ENCODE results near the gene PRKCA. TPM values are rescaled to one million over a fixed set of nuclear protein-coding genes. Genes with fewer than 3 reads are reported as not detected.

The PRKCA gene
- total and polyA plus RNA-seq, 2 experiments from 2014 or later: 6.4 to 35.4 TPM

DNA sequence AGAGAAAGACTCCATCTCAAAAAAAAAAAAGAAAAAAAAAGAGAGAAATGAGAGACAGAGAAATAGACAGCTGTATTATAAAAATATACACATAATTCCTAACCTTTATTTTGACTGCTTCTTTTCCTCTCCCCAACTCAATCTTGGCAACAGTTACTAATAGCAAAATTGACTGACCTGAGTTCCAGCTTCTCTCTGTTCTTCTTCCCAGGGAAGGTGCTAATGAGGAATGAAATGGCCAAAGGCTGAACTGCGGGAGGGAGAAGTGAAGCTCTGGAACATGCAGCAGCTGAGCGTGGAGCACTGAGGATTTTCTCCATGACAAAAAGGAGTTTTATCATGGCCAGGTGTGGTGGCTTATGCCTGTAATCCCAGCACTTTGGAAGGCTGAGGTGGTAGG, 25.2 kb upstream of the PRKCA start:
- Mint-ChIP-seq H3K4me3 (no peak overlapping the region), H3K27me3 (ENCODE audit: insufficient read depth, low read depth, poor library complexity) (peaks cover 7% of the 10 kb centered on the region), H3K36me3 (ENCODE audit: low read depth) (no peaks in the 10 kb centered on the region), H3K4me1 (no peaks in the 10 kb centered on the region), H3K9me3 (no peaks in the 10 kb centered on the region), H3K27ac (no peak overlapping the region)
- Histone ChIP-seq H3K36me3 (ENCODE audit: insufficient read depth) (no peaks in the 10 kb centered on the region), H3K4me2 (no peak overlapping the region), H3K4me3 (no peak overlapping the region), H3K27ac (ENCODE audit: low read depth) (no peak overlapping the region), H4K20me1 (replicated peaks; ENCODE audit: insufficient read depth) (no peaks in the 10 kb centered on the region), H3K27me3 (ENCODE audit: insufficient read depth) (no peaks in the 10 kb centered on the region), H3K4me1 (ENCODE audit: insufficient read depth) (no peaks in the 10 kb centered on the region), H2AFZ (no peak overlapping the region), H3K9me2 (ENCODE audit: insufficient read depth) (no peaks in the 10 kb centered on the region), H3F3A (replicated peaks; ENCODE audit: low read depth) (no peaks in the 10 kb centered on the region), H3K79me2 (replicated peaks; ENCODE audit: insufficient read depth) (no peaks in the 10 kb centered on the region)
- DNase-seq (ENCODE audit: low spot score) (no peak), ATAC-seq (no peak)
- TF ChIP-seq POLR2AphosphoS5 (IDR thresholded peaks at IDR 0.05; ENCODE audit: low read depth) (no peak), JUNB (IDR thresholded peaks at IDR 0.05; ENCODE audit: unreplicated experiment) (no peak), STAT1 (IDR thresholded peaks at IDR 0.05; ENCODE audit: unreplicated experiment) (no peak), EZH2phosphoT487 (IDR thresholded peaks at IDR 0.05; ENCODE audit: unreplicated experiment) (no peak), ZNF331 (CRISPR knock-in tag; IDR thresholded peaks at IDR 0.05; ENCODE audit: low read depth) (no peak)
- TF ChIP-seq, protein P1, sequence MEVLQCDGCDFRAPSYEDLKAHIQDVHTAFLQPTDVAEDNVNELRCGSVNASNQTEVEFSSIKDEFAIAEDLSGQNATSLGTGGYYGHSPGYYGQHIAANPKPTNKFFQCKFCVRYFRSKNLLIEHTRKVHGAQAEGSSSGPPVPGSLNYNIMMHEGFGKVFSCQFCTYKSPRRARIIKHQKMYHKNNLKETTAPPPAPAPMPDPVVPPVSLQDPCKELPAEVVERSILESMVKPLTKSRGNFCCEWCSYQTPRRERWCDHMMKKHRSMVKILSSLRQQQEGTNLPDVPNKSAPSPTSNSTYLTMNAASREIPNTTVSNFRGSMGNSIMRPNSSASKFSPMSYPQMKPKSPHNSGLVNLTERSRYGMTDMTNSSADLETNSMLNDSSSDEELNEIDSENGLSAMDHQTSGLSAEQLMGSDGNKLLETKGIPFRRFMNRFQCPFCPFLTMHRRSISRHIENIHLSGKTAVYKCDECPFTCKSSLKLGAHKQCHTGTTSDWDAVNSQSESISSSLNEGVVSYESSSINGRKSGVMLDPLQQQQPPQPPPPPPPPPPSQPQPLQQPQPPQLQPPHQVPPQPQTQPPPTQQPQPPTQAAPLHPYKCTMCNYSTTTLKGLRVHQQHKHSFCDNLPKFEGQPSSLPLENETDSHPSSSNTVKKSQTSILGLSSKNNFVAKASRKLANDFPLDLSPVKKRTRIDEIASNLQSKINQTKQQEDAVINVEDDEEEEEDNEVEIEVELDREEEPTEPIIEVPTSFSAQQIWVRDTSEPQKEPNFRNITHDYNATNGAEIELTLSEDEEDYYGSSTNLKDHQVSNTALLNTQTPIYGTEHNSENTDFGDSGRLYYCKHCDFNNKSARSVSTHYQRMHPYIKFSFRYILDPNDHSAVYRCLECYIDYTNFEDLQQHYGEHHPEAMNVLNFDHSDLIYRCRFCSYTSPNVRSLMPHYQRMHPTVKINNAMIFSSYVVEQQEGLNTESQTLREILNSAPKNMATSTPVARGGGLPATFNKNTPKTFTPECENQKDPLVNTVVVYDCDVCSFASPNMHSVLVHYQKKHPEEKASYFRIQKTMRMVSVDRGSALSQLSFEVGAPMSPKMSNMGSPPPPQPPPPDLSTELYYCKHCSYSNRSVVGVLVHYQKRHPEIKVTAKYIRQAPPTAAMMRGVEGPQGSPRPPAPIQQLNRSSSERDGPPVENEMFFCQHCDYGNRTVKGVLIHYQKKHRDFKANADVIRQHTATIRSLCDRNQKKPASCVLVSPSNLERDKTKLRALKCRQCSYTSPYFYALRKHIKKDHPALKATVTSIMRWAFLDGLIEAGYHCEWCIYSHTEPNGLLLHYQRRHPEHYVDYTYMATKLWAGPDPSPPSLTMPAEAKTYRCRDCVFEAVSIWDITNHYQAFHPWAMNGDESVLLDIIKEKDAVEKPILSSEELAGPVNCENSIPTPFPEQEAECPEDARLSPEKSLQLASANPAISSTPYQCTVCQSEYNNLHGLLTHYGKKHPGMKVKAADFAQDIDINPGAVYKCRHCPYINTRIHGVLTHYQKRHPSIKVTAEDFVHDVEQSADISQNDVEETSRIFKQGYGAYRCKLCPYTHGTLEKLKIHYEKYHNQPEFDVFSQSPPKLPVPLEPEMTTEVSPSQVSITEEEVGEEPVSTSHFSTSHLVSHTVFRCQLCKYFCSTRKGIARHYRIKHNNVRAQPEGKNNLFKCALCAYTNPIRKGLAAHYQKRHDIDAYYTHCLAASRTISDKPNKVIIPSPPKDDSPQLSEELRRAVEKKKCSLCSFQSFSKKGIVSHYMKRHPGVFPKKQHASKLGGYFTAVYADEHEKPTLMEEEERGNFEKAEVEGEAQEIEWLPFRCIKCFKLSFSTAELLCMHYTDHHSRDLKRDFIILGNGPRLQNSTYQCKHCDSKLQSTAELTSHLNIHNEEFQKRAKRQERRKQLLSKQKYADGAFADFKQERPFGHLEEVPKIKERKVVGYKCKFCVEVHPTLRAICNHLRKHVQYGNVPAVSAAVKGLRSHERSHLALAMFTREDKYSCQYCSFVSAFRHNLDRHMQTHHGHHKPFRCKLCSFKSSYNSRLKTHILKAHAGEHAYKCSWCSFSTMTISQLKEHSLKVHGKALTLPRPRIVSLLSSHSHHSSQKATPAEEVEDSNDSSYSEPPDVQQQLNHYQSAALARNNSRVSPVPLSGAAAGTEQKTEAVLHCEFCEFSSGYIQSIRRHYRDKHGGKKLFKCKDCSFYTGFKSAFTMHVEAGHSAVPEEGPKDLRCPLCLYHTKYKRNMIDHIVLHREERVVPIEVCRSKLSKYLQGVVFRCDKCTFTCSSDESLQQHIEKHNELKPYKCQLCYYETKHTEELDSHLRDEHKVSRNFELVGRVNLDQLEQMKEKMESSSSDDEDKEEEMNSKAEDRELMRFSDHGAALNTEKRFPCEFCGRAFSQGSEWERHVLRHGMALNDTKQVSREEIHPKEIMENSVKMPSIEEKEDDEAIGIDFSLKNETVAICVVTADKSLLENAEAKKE (CRISPR knock-in tag; IDR thresholded peaks at IDR 0.05): no peak
- TF ChIP-seq, protein P2, sequence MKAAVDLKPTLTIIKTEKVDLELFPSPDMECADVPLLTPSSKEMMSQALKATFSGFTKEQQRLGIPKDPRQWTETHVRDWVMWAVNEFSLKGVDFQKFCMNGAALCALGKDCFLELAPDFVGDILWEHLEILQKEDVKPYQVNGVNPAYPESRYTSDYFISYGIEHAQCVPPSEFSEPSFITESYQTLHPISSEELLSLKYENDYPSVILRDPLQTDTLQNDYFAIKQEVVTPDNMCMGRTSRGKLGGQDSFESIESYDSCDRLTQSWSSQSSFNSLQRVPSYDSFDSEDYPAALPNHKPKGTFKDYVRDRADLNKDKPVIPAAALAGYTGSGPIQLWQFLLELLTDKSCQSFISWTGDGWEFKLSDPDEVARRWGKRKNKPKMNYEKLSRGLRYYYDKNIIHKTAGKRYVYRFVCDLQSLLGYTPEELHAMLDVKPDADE (IDR thresholded peaks at IDR 0.05): no peak
- TF ChIP-seq, protein P3, sequence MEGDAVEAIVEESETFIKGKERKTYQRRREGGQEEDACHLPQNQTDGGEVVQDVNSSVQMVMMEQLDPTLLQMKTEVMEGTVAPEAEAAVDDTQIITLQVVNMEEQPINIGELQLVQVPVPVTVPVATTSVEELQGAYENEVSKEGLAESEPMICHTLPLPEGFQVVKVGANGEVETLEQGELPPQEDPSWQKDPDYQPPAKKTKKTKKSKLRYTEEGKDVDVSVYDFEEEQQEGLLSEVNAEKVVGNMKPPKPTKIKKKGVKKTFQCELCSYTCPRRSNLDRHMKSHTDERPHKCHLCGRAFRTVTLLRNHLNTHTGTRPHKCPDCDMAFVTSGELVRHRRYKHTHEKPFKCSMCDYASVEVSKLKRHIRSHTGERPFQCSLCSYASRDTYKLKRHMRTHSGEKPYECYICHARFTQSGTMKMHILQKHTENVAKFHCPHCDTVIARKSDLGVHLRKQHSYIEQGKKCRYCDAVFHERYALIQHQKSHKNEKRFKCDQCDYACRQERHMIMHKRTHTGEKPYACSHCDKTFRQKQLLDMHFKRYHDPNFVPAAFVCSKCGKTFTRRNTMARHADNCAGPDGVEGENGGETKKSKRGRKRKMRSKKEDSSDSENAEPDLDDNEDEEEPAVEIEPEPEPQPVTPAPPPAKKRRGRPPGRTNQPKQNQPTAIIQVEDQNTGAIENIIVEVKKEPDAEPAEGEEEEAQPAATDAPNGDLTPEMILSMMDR (conservative IDR thresholded peaks at IDR 0.05; ENCODE audit: low read depth in 2 of 2): no peak
